Stimulated activated CD4-positive, alpha-beta T cell treated with anti-CD3 and anti-CD28 coated beads, Interleukin-15, amount 100 ng/mL, for 1 hour (primary cell): ENCODE data around the gene CCDC83.
"Not testable (repeated sequence)": the region's sequence is repeated elsewhere in the genome, so short reads cannot be mapped to it uniquely, and the experiment has no call there.

Experiments used
- DNase-seq, 2 donors: peaks; one replicate each; pipeline ENCODE4 v3.0.0-alpha.2; 2020; ENCODE audit warnings: low read depth in 1 of 2, low spot score in 1 of 2

CCDC83 gene

GRCh38 chr11:85886089-85887056 is 31.2 kb downstream of the CCDC83 start:
- DNase-seq = no peak

GRCh38 chr11:85889108-85889507 is 33.9 kb downstream of the CCDC83 start:
- DNase-seq = no peak

- no peak for DNase-seq
Observed at GRCh38 chr11:85889676-85890579, 34.7 kb downstream of the CCDC83 start.

GRCh38 chr11:85893395-85893794 is 38.2 kb downstream of the CCDC83 start:
- DNase-seq = no peak

GRCh38 chr11:85896876-85897275 is 41.7 kb downstream of the CCDC83 start:
- DNase-seq = no peak

- no peak for DNase-seq
Observed at GRCh38 chr11:85898456-85898855, 43.3 kb downstream of the CCDC83 start.

GRCh38 chr11:85902353-85902752 is 47.2 kb downstream of the CCDC83 start:
- DNase-seq = no peak

GRCh38 chr11:85903406-85903805 is 48.2 kb downstream of the CCDC83 start:
- no peak for DNase-seq

GRCh38 chr11:85903811-85904210 is 48.6 kb downstream of the CCDC83 start:
- no peak for DNase-seq

GRCh38 chr11:85912414-85912813 is 57.2 kb downstream of the CCDC83 start:
- DNase-seq = no peak

GRCh38 chr11:85913513-85913912 is 58.3 kb downstream of the CCDC83 start:
- DNase-seq = no peak

- no peak for DNase-seq
Observed at GRCh38 chr11:85914425-85914824, 59.2 kb downstream of the CCDC83 start.

GRCh38 chr11:85918910-85919794 is 64.0 kb downstream of the CCDC83 start:
- no peak for DNase-seq

- no peak for DNase-seq
Observed at GRCh38 chr11:85922367-85922766, 67.2 kb downstream of the CCDC83 start.

- DNase-seq = no peak
Observed at GRCh38 chr11:85923455-85923854, 68.3 kb downstream of the CCDC83 start.

GRCh38 chr11:85926653-85927214 is 71.6 kb downstream of the CCDC83 start:
- DNase-seq = not testable (repeated sequence)

GRCh38 chr11:85930879-85931366 is 75.7 kb downstream of the CCDC83 start:
- no peak for DNase-seq

GRCh38 chr11:85934596-85935169 is 79.5 kb downstream of the CCDC83 start:
- DNase-seq = no peak

GRCh38 chr11:85935751-85936150 is 80.6 kb downstream of the CCDC83 start:
- no peak for DNase-seq

- no peak for DNase-seq
Observed at GRCh38 chr11:85937835-85938234, 82.7 kb downstream of the CCDC83 start.
